Measurements from ENCODE around the gene OR2AK2. TPM values are rescaled to one million over a fixed set of nuclear protein-coding genes. Genes with fewer than 3 reads are reported as not detected.

Gene OR2AK2
- total and polyA plus RNA-seq, 2 donors (not counting 3 experiments of a cell fraction or from before 2014, with no cell fraction given), result not detected

DNA sequence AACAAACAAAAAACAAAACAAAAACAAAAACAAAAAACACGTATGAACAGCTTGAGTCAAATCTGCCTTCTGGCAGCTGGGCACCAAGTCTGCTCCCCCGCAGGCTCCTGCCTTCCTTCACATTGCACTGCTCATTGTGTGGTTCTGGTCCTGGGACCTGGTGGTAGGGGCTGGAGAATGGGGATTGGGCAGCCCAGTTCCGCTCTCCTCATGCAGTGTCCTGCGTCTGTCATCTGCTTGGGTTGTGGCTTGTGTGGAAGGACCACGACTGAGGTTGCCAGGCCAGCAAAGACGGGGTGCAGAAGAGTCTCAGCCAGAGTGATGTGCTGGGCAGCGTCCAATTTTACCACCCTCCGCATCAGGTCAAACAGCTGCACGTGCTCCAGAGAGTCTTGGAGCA is 29.3 kb upstream of the OR2AK2 start:
- Histone ChIP-seq H3K4me2 (ENCODE audit: insufficient read depth, low read length) (no peak overlapping the region), H3K36me3 (ENCODE audit: control insufficient read depth in 2 of 2, extremely low read depth in 1 of 2, insufficient read depth in 2 of 2, low read length in 2 of 2) (no peaks in the 10 kb centered on the region), H2AFZ (ENCODE audit: low read depth, low read length) (no peak overlapping the region), H3K27me3 (ENCODE audit: control insufficient read depth in 2 of 2, insufficient read depth in 2 of 2, low read length in 2 of 2) (no peaks in the 10 kb centered on the region), H3K4me3 (replicated peaks in 1 of 3; ENCODE audit: insufficient read depth in 1 of 3, low read depth in 1 of 3, low read length in 3 of 3) (no peak overlapping the region), H3K9me1 (replicated peaks; ENCODE audit: control insufficient read depth, extremely low read depth, insufficient read depth, low read length) (no peaks in the 10 kb centered on the region), H3K9ac (replicated peaks; ENCODE audit: extremely low read depth, insufficient read depth, low read length) (no peak overlapping the region), H3K27ac (ENCODE audit: insufficient read depth, low read depth, low read length) (no peak overlapping the region), H4K20me1 (replicated peaks; ENCODE audit: control insufficient read depth, extremely low read depth, insufficient read depth, low read length) (no peaks in the 10 kb centered on the region), H3K4me1 (ENCODE audit: control insufficient read depth, extremely low read depth, insufficient read depth, low read length) (no peaks in the 10 kb centered on the region), H3K9me3 (replicated peaks; ENCODE audit: control insufficient read depth, insufficient read depth, low read length) (peaks cover 6% of the 10 kb centered on the region), H3K79me2 (ENCODE audit: control insufficient read depth, insufficient read depth, low read length) (no peaks in the 10 kb centered on the region)
- ChIA-PET CTCF (no interaction called here), POLR2A (no interaction called here)
- dilution Hi-C loops (cut with MboI; ENCODE audit: extremely low pct_ligation_motif_present, low sequenced_read_pairs) (no loop called here), intact Hi-C loops (cut with micrococcal nuclease) (no loop called here)
- FAIRE-seq (no peak), DNase-seq (ENCODE audit: low read depth, low spot score) (no peak)
- TF ChIP-seq FOS (IDR thresholded peaks at IDR 0.05; ENCODE audit: borderline replicate concordance, insufficient read depth, low read length) (no peak), JUN (IDR thresholded peaks at IDR 0.05; ENCODE audit: borderline replicate concordance, insufficient read depth, insufficient read length, low read depth) (no peak), EZH2 (IDR thresholded peaks at IDR 0.05; ENCODE audit: borderline replicate concordance, low read depth, low read length, severe bottlenecking) (no peak), GATA2 (IDR thresholded peaks at IDR 0.05; ENCODE audit: insufficient read depth, insufficient read length, low read depth, low read length) (no peak)
- TF ChIP-seq, protein P1, sequence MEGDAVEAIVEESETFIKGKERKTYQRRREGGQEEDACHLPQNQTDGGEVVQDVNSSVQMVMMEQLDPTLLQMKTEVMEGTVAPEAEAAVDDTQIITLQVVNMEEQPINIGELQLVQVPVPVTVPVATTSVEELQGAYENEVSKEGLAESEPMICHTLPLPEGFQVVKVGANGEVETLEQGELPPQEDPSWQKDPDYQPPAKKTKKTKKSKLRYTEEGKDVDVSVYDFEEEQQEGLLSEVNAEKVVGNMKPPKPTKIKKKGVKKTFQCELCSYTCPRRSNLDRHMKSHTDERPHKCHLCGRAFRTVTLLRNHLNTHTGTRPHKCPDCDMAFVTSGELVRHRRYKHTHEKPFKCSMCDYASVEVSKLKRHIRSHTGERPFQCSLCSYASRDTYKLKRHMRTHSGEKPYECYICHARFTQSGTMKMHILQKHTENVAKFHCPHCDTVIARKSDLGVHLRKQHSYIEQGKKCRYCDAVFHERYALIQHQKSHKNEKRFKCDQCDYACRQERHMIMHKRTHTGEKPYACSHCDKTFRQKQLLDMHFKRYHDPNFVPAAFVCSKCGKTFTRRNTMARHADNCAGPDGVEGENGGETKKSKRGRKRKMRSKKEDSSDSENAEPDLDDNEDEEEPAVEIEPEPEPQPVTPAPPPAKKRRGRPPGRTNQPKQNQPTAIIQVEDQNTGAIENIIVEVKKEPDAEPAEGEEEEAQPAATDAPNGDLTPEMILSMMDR (IDR thresholded peaks at IDR 0.05; ENCODE audit: extremely low read depth in 1 of 2, insufficient read depth in 1 of 2, low read depth in 1 of 2, low read length in 2 of 2), result no peak
- BruUV-seq (replicated peaks), result no TSS peak

DNA sequence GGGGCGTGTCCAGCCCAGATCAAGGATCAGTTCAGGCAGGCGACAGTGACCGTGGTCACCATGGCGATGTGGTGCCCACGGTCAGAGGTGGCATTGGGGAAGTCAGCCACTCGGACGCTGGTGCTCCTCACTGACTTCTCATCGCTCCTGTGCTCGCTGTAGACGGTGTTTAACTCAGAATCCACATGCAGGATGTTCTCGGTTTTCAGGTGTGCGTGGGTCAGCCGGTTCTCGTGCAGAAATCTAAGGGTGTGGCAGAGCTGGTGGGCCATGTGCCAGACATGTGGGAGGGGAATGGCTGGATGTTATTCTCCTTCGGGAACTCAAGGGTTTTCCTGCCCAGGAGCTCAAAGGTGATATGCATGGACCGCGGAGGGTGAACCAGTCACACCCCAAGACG is 28.6 kb upstream of the OR2AK2 start:
- H3K79me2 ChIP-seq (ENCODE audit: control insufficient read depth, insufficient read depth, low read length), result no peaks in the 10 kb centered on the region
- H2AFZ ChIP-seq (ENCODE audit: low read depth, low read length), result no peak overlapping the region
- no peaks in the 10 kb centered on the region for H4K20me1 ChIP-seq (replicated peaks; ENCODE audit: control insufficient read depth, extremely low read depth, insufficient read depth, low read length)
- no peak overlapping the region for H3K9ac ChIP-seq (replicated peaks; ENCODE audit: extremely low read depth, insufficient read depth, low read length)
- H3K4me1 ChIP-seq (ENCODE audit: control insufficient read depth, extremely low read depth, insufficient read depth, low read length), result no peaks in the 10 kb centered on the region
- FAIRE-seq (no peak), DNase-seq (ENCODE audit: low read depth, low spot score) (no peak)
- no peaks in the 10 kb centered on the region for H3K9me1 ChIP-seq (replicated peaks; ENCODE audit: control insufficient read depth, extremely low read depth, insufficient read depth, low read length)
- H3K9me3 ChIP-seq (replicated peaks; ENCODE audit: control insufficient read depth, insufficient read depth, low read length), result peaks cover 6% of the 10 kb centered on the region
- ChIA-PET POLR2A (no interaction called here), CTCF (no interaction called here)
- H3K4me2 ChIP-seq (ENCODE audit: insufficient read depth, low read length), result no peak overlapping the region
- no peak overlapping the region for H3K4me3 ChIP-seq (replicated peaks in 1 of 3; ENCODE audit: insufficient read depth in 1 of 3, low read depth in 1 of 3, low read length in 3 of 3)
- H3K36me3 ChIP-seq (ENCODE audit: control insufficient read depth in 2 of 2, extremely low read depth in 1 of 2, insufficient read depth in 2 of 2, low read length in 2 of 2), result no peaks in the 10 kb centered on the region
- intact Hi-C loops (cut with micrococcal nuclease) (no loop called here), dilution Hi-C loops (cut with MboI; ENCODE audit: extremely low pct_ligation_motif_present, low sequenced_read_pairs) (no loop called here)
- H3K27ac ChIP-seq (ENCODE audit: insufficient read depth, low read depth, low read length), result no peak overlapping the region
- TF ChIP-seq GATA2 (IDR thresholded peaks at IDR 0.05; ENCODE audit: insufficient read depth, insufficient read length, low read depth, low read length) (no peak), JUN (IDR thresholded peaks at IDR 0.05; ENCODE audit: borderline replicate concordance, insufficient read depth, insufficient read length, low read depth) (no peak), FOS (IDR thresholded peaks at IDR 0.05; ENCODE audit: borderline replicate concordance, insufficient read depth, low read length) (no peak), MYC (IDR thresholded peaks at IDR 0.05; ENCODE audit: low read depth, low read length) (no peak), POLR2AphosphoS5 (IDR thresholded peaks at IDR 0.05; ENCODE audit: insufficient read depth, low read depth, low read length) (no peak), EZH2 (IDR thresholded peaks at IDR 0.05; ENCODE audit: borderline replicate concordance, low read depth, low read length, severe bottlenecking) (no peak), POLR2A (IDR thresholded peaks at IDR 0.05; ENCODE audit: low read depth, low read length) (no peak)
- TF ChIP-seq, protein P2, sequence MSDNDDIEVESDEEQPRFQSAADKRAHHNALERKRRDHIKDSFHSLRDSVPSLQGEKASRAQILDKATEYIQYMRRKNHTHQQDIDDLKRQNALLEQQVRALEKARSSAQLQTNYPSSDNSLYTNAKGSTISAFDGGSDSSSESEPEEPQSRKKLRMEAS (IDR thresholded peaks at IDR 0.05; ENCODE audit: insufficient read depth, insufficient read length), result no peak
- TF ChIP-seq, protein P1 (IDR thresholded peaks at IDR 0.05; ENCODE audit: extremely low read depth in 1 of 2, insufficient read depth in 1 of 2, low read depth in 1 of 2, low read length in 2 of 2), result no peak
- BruUV-seq (replicated peaks), result no TSS peak
- H3K27me3 ChIP-seq (ENCODE audit: control insufficient read depth in 2 of 2, insufficient read depth in 2 of 2, low read length in 2 of 2), result no peaks in the 10 kb centered on the region

All from endothelial cell of umbilical vein (primary cell).